Endothelial cell of umbilical vein (primary cell): ENCODE measurements around the gene ANKRD23. TPM values are rescaled to one million over a fixed set of nuclear protein-coding genes. Genes with fewer than 3 reads are reported as not detected.
"Not testable (repeated sequence)": the region's sequence is repeated elsewhere in the genome, so short reads cannot be mapped to it uniquely, and the experiment has no call there.

Source experiments
- BruUV-seq: library from RNA; stranded (reverse); fragments of 400-500 nt; replicated peaks from 2 replicates; lab custom pipeline; 2021; lab: Mats Ljungman, UMichigan
- CTCF ChIA-PET: fragments of 300-600, 350-600 bp; sonication (Branson Sonifier 250); formaldehyde crosslinking; loops from one replicate; lab custom pipeline; 2021; ENCODE audit warnings: antibody characterized with exemption, inconsistent platforms; lab: Charles Lee
- POLR2A ChIA-PET: fragments of 300-600, 350-600 bp; sonication (Branson Sonifier 250); formaldehyde crosslinking; loops from one replicate; lab custom pipeline; 2021; ENCODE audit warnings: antibody characterized with exemption, inconsistent platforms; lab: Charles Lee
- DNase-seq: peaks from one replicate; pipeline ENCODE4 v3.0.0-alpha.2; 2011; ENCODE audit warnings: low read depth, low spot score
- FAIRE-seq: peaks from 2 replicates; lab custom pipeline; 2011; peaks lifted over from hg19 to GRCh38; lab: Jason Lieb, UNC
- H2AFZ ChIP-seq: 2 replicates; pipeline ENCODE4 v1.6.0; 2012; ENCODE audit warnings: low read depth, low read length, control low read depth, inconsistent platforms
- H3K27ac ChIP-seq: 2 replicates; pipeline ENCODE4 v1.5.1; 2011; ENCODE audit warnings: low read depth, mild to moderate bottlenecking, control low read depth, low read length, moderate library complexity; ENCODE audit not compliant: insufficient read depth
- H3K27me3 ChIP-seq, 2 experiments: 2 replicates each; pipeline versions ENCODE4 v1.6.0 to v1.6.1; 2011; ENCODE audit warnings: low read length in 2 of 2, mixed read lengths in 1 of 2; ENCODE audit not compliant: control insufficient read depth in 2 of 2, insufficient read depth in 2 of 2
- H3K36me3 ChIP-seq, 2 experiments: 2 replicates in 1 of 2; 3 replicates in 1 of 2; pipeline ENCODE4 v1.5.1; 2011; ENCODE audit warnings: low read length in 2 of 2, mild to moderate bottlenecking in 1 of 2, moderate library complexity in 1 of 2; ENCODE audit not compliant: control insufficient read depth in 2 of 2, insufficient read depth in 2 of 2; ENCODE audit errors: extremely low read depth in 1 of 2
- H3K4me1 ChIP-seq: 3 replicates; pipeline ENCODE4 v1.5.1; 2011; ENCODE audit warnings: mild to moderate bottlenecking, low read length; ENCODE audit not compliant: control insufficient read depth, insufficient read depth; ENCODE audit errors: extremely low read depth
- H3K4me2 ChIP-seq: 2 replicates; pipeline ENCODE4 v1.6.1; 2011; ENCODE audit warnings: low read length, control low read depth, mixed read lengths; ENCODE audit not compliant: insufficient read depth
- H3K4me3 ChIP-seq, 3 experiments: fragments of 200-600 bp in 1 of 3; sonication (generic), shearing (Covaris generic) in 1 of 3; replicated peaks in 1 of 3; 2 replicates each; pipeline ENCODE4 v1.5.1; 2011 to 2016; ENCODE audit warnings: control low read depth in 3 of 3, low read length in 3 of 3, mild to moderate bottlenecking in 2 of 3, inconsistent platforms in 1 of 3, low read depth in 1 of 3, moderate library complexity in 1 of 3; ENCODE audit not compliant: insufficient read depth in 1 of 3
- H3K79me2 ChIP-seq: 2 replicates; pipeline ENCODE4 v1.6.0; 2012; ENCODE audit warnings: low read length, inconsistent platforms; ENCODE audit not compliant: control insufficient read depth, insufficient read depth
- H3K9ac ChIP-seq: replicated peaks from 2 replicates; pipeline ENCODE3; 2011; ENCODE audit warnings: low read length, control low read depth; ENCODE audit not compliant: insufficient read depth; ENCODE audit errors: extremely low read depth
- H3K9me1 ChIP-seq: replicated peaks from 3 replicates; pipeline ENCODE4 v1.6.0; 2011; ENCODE audit warnings: mild to moderate bottlenecking, low read length; ENCODE audit not compliant: control insufficient read depth, insufficient read depth; ENCODE audit errors: extremely low read depth
- H3K9me3 ChIP-seq: replicated peaks from 2 replicates; pipeline ENCODE4 v1.5.1; 2012; ENCODE audit warnings: low read length, inconsistent platforms; ENCODE audit not compliant: control insufficient read depth, insufficient read depth
- H4K20me1 ChIP-seq: replicated peaks from 2 replicates; pipeline ENCODE3; 2011; ENCODE audit warnings: mild to moderate bottlenecking, low read length; ENCODE audit not compliant: control insufficient read depth, insufficient read depth; ENCODE audit errors: extremely low read depth
- EZH2 ChIP-seq: IDR thresholded peaks from 2 replicates; pipeline ENCODE4 v1.6.1; 2012; ENCODE audit warnings: borderline replicate concordance, low read depth, mild to moderate bottlenecking, moderate library complexity, low read length, inconsistent platforms; ENCODE audit not compliant: severe bottlenecking
- FOS ChIP-seq: IDR thresholded peaks from 2 replicates; pipeline ENCODE4 v1.6.1; 2011; ENCODE audit warnings: mild to moderate bottlenecking, low read length, moderate library complexity, borderline replicate concordance; ENCODE audit not compliant: insufficient read depth
- GATA2 ChIP-seq: IDR thresholded peaks from 2 replicates; pipeline ENCODE4 v1.7.0; 2011; ENCODE audit warnings: low read depth, mild to moderate bottlenecking, moderate library complexity, mixed read lengths, low read length; ENCODE audit not compliant: insufficient read length, insufficient read depth
- JUN ChIP-seq: IDR thresholded peaks from 2 replicates; pipeline ENCODE4 v1.6.1; 2011; ENCODE audit warnings: borderline replicate concordance, low read depth; ENCODE audit not compliant: insufficient read length, insufficient read depth
- MAX ChIP-seq: IDR thresholded peaks from 2 replicates; pipeline ENCODE4 v1.6.1; 2011; ENCODE audit not compliant: insufficient read depth, insufficient read length
- MYC ChIP-seq: IDR thresholded peaks from one replicate; pipeline ENCODE4 v1.6.1; 2011; ENCODE audit warnings: mild to moderate bottlenecking, low read depth, low read length
- POLR2A ChIP-seq: IDR thresholded peaks from 2 replicates; pipeline ENCODE4 v1.6.1; 2012; ENCODE audit warnings: low read depth, mild to moderate bottlenecking, control low read depth, low read length
- POLR2AphosphoS5 ChIP-seq: IDR thresholded peaks from 2 replicates; pipeline ENCODE4 v1.6.1; 2012; ENCODE audit warnings: low read depth, mild to moderate bottlenecking, control low read depth, low read length, moderate library complexity; ENCODE audit not compliant: insufficient read depth
- dilution Hi-C: fragments of 300-500 bp; cut with MboI; formaldehyde crosslinking; loops from one replicate; pipeline ENCODE4 v1.15.0; 2019; ENCODE audit warnings: low sequenced_read_pairs; ENCODE audit not compliant: extremely low pct_ligation_motif_present
- intact Hi-C: fragments of 100-400 bp; cut with micrococcal nuclease; formaldehyde crosslinking; loops from one replicate; pipeline ENCODE4 v1.10.0; 2022
- polyA plus RNA-seq, 4 experiments: library from polyadenylated mRNA; depleted of rRNA in 3 of 4; stranded (reverse) in 3 of 4; unstranded in 1 of 4; fragments of >200 nt; gene quantifications; 2 replicates each; pipeline versions ENCODE4 v1.2.1 to v1.2.3, GENCODE V29; 2011 to 2012; ENCODE audit warnings: missing spikeins in 1 of 4
- total RNA-seq: library from RNA; stranded (reverse); gene quantifications from 2 replicates; pipeline ENCODE4 v1.2.3, GENCODE V29; 2021
- TF ChIP-seq, protein P1 (sequence below), 2 donors: IDR thresholded peaks; 1 replicate in 1 of 2; 2 replicates in 1 of 2; pipeline ENCODE4 v1.5.1; 2011; ENCODE audit warnings: low read length in 2 of 2, mild to moderate bottlenecking in 2 of 2, moderate library complexity in 2 of 2, control low read depth in 1 of 2, inconsistent platforms in 1 of 2, low read depth in 1 of 2; ENCODE audit not compliant: insufficient read depth in 1 of 2; ENCODE audit errors: extremely low read depth in 1 of 2

ANKRD23 gene
- total and polyA plus RNA-seq, 2 donors (not counting 3 experiments of a cell fraction or from before 2014, with no cell fraction given), result 1.7 to 3.6 TPM

- POLR2A ChIA-PET, H3K27ac ChIP-seq, H3K36me3 ChIP-seq, H3K4me2 ChIP-seq, H3K79me2 ChIP-seq, H3K9me3 ChIP-seq, H3K4me3 ChIP-seq, H3K4me1 ChIP-seq, H4K20me1 ChIP-seq, CTCF ChIA-PET, FAIRE-seq, H3K9me1 ChIP-seq, BruUV-seq, H3K9ac ChIP-seq, DNase-seq, intact Hi-C loops, H3K27me3 ChIP-seq, H2AFZ ChIP-seq, dilution Hi-C loops: not testable (repeated sequence)
These were observed 45.7 kb upstream of the ANKRD23 start for GRCh38 chr2:96889502-96889901.

GRCh38 chr2:96888072-96889011, 44.5 kb upstream of the ANKRD23 start:
- Histone ChIP-seq H3K4me2 (no peak overlapping the region), H3K9ac (no peak overlapping the region), H3K36me3 (no peaks in the 10 kb centered on the region), H3K9me1 (no peaks in the 10 kb centered on the region), H4K20me1 (no peaks in the 10 kb centered on the region), H3K9me3 (no peaks in the 10 kb centered on the region), H3K79me2 (no peaks in the 10 kb centered on the region), H3K27me3 (no peaks in the 10 kb centered on the region), H3K4me1 (no peaks in the 10 kb centered on the region), H3K27ac (no peak overlapping the region), H3K4me3 (no peak overlapping the region), H2AFZ (no peak overlapping the region)
- DNase-seq, result no peak
- POLR2A ChIA-PET, result no interaction called here
- dilution Hi-C loops (no loop called here), intact Hi-C loops (no loop called here)
- BruUV-seq, result no TSS peak
- CTCF ChIA-PET, result no interaction called here
- TF ChIP-seq EZH2, result no peak
- no peak for TF ChIP-seq GATA2
- no peak for TF ChIP-seq JUN
- TF ChIP-seq POLR2AphosphoS5, result no peak
- TF ChIP-seq MAX, result no peak
- no peak for TF ChIP-seq MYC
- TF ChIP-seq FOS, result no peak
- TF ChIP-seq, protein P1, sequence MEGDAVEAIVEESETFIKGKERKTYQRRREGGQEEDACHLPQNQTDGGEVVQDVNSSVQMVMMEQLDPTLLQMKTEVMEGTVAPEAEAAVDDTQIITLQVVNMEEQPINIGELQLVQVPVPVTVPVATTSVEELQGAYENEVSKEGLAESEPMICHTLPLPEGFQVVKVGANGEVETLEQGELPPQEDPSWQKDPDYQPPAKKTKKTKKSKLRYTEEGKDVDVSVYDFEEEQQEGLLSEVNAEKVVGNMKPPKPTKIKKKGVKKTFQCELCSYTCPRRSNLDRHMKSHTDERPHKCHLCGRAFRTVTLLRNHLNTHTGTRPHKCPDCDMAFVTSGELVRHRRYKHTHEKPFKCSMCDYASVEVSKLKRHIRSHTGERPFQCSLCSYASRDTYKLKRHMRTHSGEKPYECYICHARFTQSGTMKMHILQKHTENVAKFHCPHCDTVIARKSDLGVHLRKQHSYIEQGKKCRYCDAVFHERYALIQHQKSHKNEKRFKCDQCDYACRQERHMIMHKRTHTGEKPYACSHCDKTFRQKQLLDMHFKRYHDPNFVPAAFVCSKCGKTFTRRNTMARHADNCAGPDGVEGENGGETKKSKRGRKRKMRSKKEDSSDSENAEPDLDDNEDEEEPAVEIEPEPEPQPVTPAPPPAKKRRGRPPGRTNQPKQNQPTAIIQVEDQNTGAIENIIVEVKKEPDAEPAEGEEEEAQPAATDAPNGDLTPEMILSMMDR (IDR thresholded peaks at IDR 0.05; ENCODE audit: extremely low read depth in 1 of 2, insufficient read depth in 1 of 2, low read depth in 1 of 2, low read length in 2 of 2), result no peak
- no peak for TF ChIP-seq POLR2A
- no peak for FAIRE-seq
